GM12878 (cell line): ENCODE measurements around the gene SLAIN2.

Experiments
- CHD4 ChIP-seq: fragments of 200-600 bp; sonication (generic); IDR thresholded peaks from 2 replicates; pipeline ENCODE4 v1.6.1; 2016; ENCODE audit warnings: mild to moderate bottlenecking
- CTCF ChIP-seq, 3 experiments: IDR thresholded peaks in 2 of 3; conservative IDR thresholded peaks in 1 of 3; 2 replicates each; pipeline ENCODE4 v1.5.1; 2011; ENCODE audit warnings: low read depth in 3 of 3, low read length in 3 of 3, mild to moderate bottlenecking in 3 of 3, control low read depth in 2 of 3, moderate library complexity in 2 of 3, inconsistent platforms in 1 of 3, mixed read lengths in 1 of 3; ENCODE audit not compliant: control insufficient read depth in 2 of 3, insufficient read depth in 1 of 3; ENCODE audit errors: extremely low read depth in 1 of 3
- KDM1A ChIP-seq: fragments of 200-600 bp; sonication (generic); IDR thresholded peaks from 2 replicates; pipeline ENCODE4 v1.6.1; 2016; ENCODE audit warnings: borderline replicate concordance
- NRF1 ChIP-seq: conservative IDR thresholded peaks from 2 replicates; pipeline ENCODE4 v1.6.1; 2011; ENCODE audit warnings: mild to moderate bottlenecking, low read depth, low read length, improper control_type of control experiment
- POLR2A ChIP-seq: IDR thresholded peaks from 2 replicates; pipeline ENCODE4 v1.6.1; 2011; ENCODE audit warnings: low read depth, mild to moderate bottlenecking, low read length
- REST ChIP-seq: IDR thresholded peaks from 2 replicates; pipeline ENCODE4 v1.6.1; 2012; ENCODE audit warnings: mild to moderate bottlenecking, low read depth, low read length
- SREBF2 ChIP-seq: IDR thresholded peaks from 2 replicates; pipeline ENCODE4 v1.6.1; 2012; ENCODE audit warnings: mild to moderate bottlenecking, low read length
- TCF3 ChIP-seq: IDR thresholded peaks from 2 replicates; pipeline ENCODE4 v1.6.1; 2012; ENCODE audit warnings: low read depth, mild to moderate bottlenecking, low read length, borderline replicate concordance; ENCODE audit not compliant: insufficient read depth

GRCh38 chr4:48405924-48406323 is 64.6 kb downstream of the SLAIN2 start:
- no peak for TF ChIP-seq POLR2A
- no peak for TF ChIP-seq CHD4
- no peak for TF ChIP-seq CTCF (IDR thresholded peaks at IDR 0.05 in 2 of 3, conservative IDR thresholded peaks at IDR 0.05 in 1 of 3; ENCODE audit: control insufficient read depth in 2 of 3, extremely low read depth in 1 of 3, insufficient read depth in 1 of 3, low read depth in 3 of 3, low read length in 3 of 3)
- no peak for TF ChIP-seq NRF1
- TF ChIP-seq REST = no peak
- no peak for TF ChIP-seq TCF3
- TF ChIP-seq KDM1A = no peak
- no peak for TF ChIP-seq SREBF2
